H1 (cell line): ENCODE measurements around the gene ARMH3. TPM values are rescaled to one million over a fixed set of nuclear protein-coding genes. Genes with fewer than 3 reads are reported as not detected.

Experiments used
- BCL11A ChIP-seq, 2 experiments: IDR thresholded peaks; one replicate each; pipeline ENCODE4 v1.6.1; 2011; ENCODE audit warnings: low read depth in 2 of 2, low read length in 2 of 2, mild to moderate bottlenecking in 2 of 2
- BRCA1 ChIP-seq: IDR thresholded peaks from 2 replicates; pipeline ENCODE4 v1.6.1; 2012; ENCODE audit warnings: low read depth, low read length, improper control_type of control experiment
- CEBPB ChIP-seq: IDR thresholded peaks from 2 replicates; pipeline ENCODE4 v1.6.1; 2012; ENCODE audit warnings: low read depth, low read length
- CHD2 ChIP-seq: IDR thresholded peaks from 2 replicates; pipeline ENCODE4 v1.6.1; 2012; ENCODE audit warnings: low read length, improper control_type of control experiment
- CREB1 ChIP-seq: IDR thresholded peaks from 2 replicates; pipeline ENCODE4 v1.6.1; 2012; ENCODE audit warnings: inconsistent platforms
- CTBP2 ChIP-seq: IDR thresholded peaks from 2 replicates; pipeline ENCODE4 v1.7.0; 2011; ENCODE audit warnings: borderline replicate concordance, mild to moderate bottlenecking, moderate library complexity, mixed read lengths, low read length; ENCODE audit not compliant: insufficient read depth, insufficient read length
- HDAC2 ChIP-seq, 2 experiments: fragments of 300-600 bp in 1 of 2; sonication (generic) in 1 of 2; IDR thresholded peaks; 2 replicates each; pipeline ENCODE4 v1.6.1; 2011 to 2012; ENCODE audit warnings: low read depth in 2 of 2, low read length in 2 of 2, mild to moderate bottlenecking in 2 of 2, moderate library complexity in 2 of 2, borderline replicate concordance in 1 of 2, inconsistent platforms in 1 of 2
- POLR2AphosphoS5 ChIP-seq: IDR thresholded peaks from 2 replicates; pipeline ENCODE4 v1.6.1; 2011; ENCODE audit warnings: low read depth, low read length
- SIN3A ChIP-seq, 2 experiments: IDR thresholded peaks in 1 of 2; conservative IDR thresholded peaks in 1 of 2; 2 replicates each; pipeline ENCODE4 v1.6.1; 2011 to 2012; ENCODE audit warnings: low read length in 2 of 2, improper control_type of control experiment in 1 of 2, low read depth in 1 of 2, mild to moderate bottlenecking in 1 of 2
- SIX5 ChIP-seq: IDR thresholded peaks from 2 replicates; pipeline ENCODE4 v1.6.1; 2011; ENCODE audit warnings: mild to moderate bottlenecking, low read depth, low read length
- polyA plus RNA-seq, 7 experiments: library from polyadenylated mRNA; depleted of rRNA in 3 of 7; stranded (reverse) in 5 of 7; unstranded in 2 of 7; fragments of >200 nt in 5 of 7; fragments of 200-250 nt in 2 of 7; gene quantifications; 1 replicate in 5 of 7; 2 replicates in 1 of 7; 4 replicates in 1 of 7; pipeline versions ENCODE4 v1.2.1 to v1.2.3, GENCODE V29; 2011 to 2013; ENCODE audit warnings: missing spikeins in 2 of 7, mixed read lengths in 2 of 7
- total RNA-seq: library from RNA; stranded (reverse); fragmentation: NEBNext Ultra II Directional; extraction: Animal tissue kit (Norgen Biotek cat#: 25700); gene quantifications from 2 replicates; pipeline ENCODE4 v1.2.1, GENCODE V29; 2021
- TF ChIP-seq, protein P1 (sequence below): IDR thresholded peaks from 2 replicates; pipeline ENCODE4 v1.6.1; 2011; ENCODE audit warnings: low read length, improper control_type of control experiment

The ARMH3 gene
- total and polyA plus RNA-seq, 2 of the 8 experiments (the other 6 are each of a cell fraction or from before 2014, with no cell fraction given): 11.6 to 18.3 TPM

DNA sequence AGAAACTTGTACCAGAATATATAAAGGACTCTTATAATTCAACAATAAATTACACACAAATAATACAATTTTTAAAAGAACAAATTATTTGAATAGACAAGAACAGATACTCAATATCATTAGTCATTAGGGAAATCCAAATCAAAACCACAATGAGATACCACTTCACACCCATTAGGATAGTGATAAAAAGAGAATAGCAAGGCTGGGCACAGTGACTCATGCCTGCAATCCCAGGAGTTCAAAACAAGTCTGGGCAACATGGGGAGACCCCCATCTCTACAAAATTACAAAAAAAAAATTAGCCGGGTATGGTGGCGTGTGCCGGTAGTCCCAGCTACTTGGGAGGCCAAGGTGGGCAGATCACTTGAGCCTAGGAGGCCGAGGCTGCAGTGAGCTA is 160.2 kb downstream of the ARMH3 start (continued):
- TF ChIP-seq, protein P1, sequence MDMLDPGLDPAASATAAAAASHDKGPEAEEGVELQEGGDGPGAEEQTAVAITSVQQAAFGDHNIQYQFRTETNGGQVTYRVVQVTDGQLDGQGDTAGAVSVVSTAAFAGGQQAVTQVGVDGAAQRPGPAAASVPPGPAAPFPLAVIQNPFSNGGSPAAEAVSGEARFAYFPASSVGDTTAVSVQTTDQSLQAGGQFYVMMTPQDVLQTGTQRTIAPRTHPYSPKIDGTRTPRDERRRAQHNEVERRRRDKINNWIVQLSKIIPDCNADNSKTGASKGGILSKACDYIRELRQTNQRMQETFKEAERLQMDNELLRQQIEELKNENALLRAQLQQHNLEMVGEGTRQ: no peak
- TF ChIP-seq CTBP2 (no peak), SIX5 (no peak), BCL11A (IDR thresholded peaks at IDR 0.05; ENCODE audit: low read depth in 2 of 2, low read length in 2 of 2) (no peak), BRCA1 (no peak), CREB1 (no peak), HDAC2 (IDR thresholded peaks at IDR 0.05; ENCODE audit: borderline replicate concordance in 1 of 2, low read depth in 2 of 2, low read length in 2 of 2) (no peak), CEBPB (no peak), CHD2 (no peak), POLR2AphosphoS5 (no peak), SIN3A (conservative IDR thresholded peaks at IDR 0.05 in 1 of 2, IDR thresholded peaks at IDR 0.05 in 1 of 2; ENCODE audit: low read depth in 1 of 2, low read length in 2 of 2) (no peak)
